Activated CD4-positive, alpha-beta T cell treated with anti-CD3 and anti-CD28 coated beads for 4 hours (primary cell): ENCODE results near the gene PLCG2.
"Not testable (repeated sequence)": the region's sequence is repeated elsewhere in the genome, so short reads cannot be mapped to it uniquely, and the experiment has no call there.

Experiments used
- DNase-seq, 2 donors: peaks; one replicate each; pipeline ENCODE4 v3.0.0-alpha.2; 2020

Gene PLCG2

GRCh38 chr16:81921085-81921814 lies 142.2 kb downstream of the PLCG2 start:
- no peak for DNase-seq

GRCh38 chr16:81921843-81922584 lies 142.9 kb downstream of the PLCG2 start:
- no peak for DNase-seq

GRCh38 chr16:81923296-81923695 lies 144.2 kb downstream of the PLCG2 start:
- no peak for DNase-seq

GRCh38 chr16:81925016-81925415 lies 145.9 kb downstream of the PLCG2 start:
- DNase-seq: no peak

GRCh38 chr16:81926036-81926435 lies 146.9 kb downstream of the PLCG2 start:
- no peak for DNase-seq

- no peak for DNase-seq
Observed at GRCh38 chr16:81927561-81928185, 148.6 kb downstream of the PLCG2 start.

GRCh38 chr16:81928271-81928918 lies 149.3 kb downstream of the PLCG2 start:
- no peak for DNase-seq

GRCh38 chr16:81928975-81929374 lies 149.9 kb downstream of the PLCG2 start:
- no peak for DNase-seq

GRCh38 chr16:81929841-81930240 lies 150.8 kb downstream of the PLCG2 start:
- no peak for DNase-seq

- no peak for DNase-seq
Observed at GRCh38 chr16:81931927-81932326, 152.8 kb downstream of the PLCG2 start.

- no peak for DNase-seq
Observed at GRCh38 chr16:81932668-81933067, 153.6 kb downstream of the PLCG2 start.

GRCh38 chr16:81933361-81933760 lies 154.3 kb downstream of the PLCG2 start:
- no peak for DNase-seq

- DNase-seq: not testable (repeated sequence)
Observed at GRCh38 chr16:81934711-81935110, 155.6 kb downstream of the PLCG2 start.

GRCh38 chr16:81936209-81937000 lies 157.3 kb downstream of the PLCG2 start:
- no peak for DNase-seq

GRCh38 chr16:81937305-81938038 lies 158.4 kb downstream of the PLCG2 start:
- DNase-seq: no peak

GRCh38 chr16:81938326-81939163 lies 159.5 kb downstream of the PLCG2 start:
- no peak for DNase-seq

- no peak for DNase-seq
Observed at GRCh38 chr16:81939164-81940056, 160.3 kb downstream of the PLCG2 start.

GRCh38 chr16:81940781-81941560 lies 161.9 kb downstream of the PLCG2 start:
- DNase-seq: no peak

GRCh38 chr16:81942007-81942601 lies 163.0 kb downstream of the PLCG2 start:
- DNase-seq: no peak
